GM21360 (cell line): ENCODE results near the gene CCDC3.

ENCODE experiments used
- ATAC-seq: cut with Tn5 transposase; IDR thresholded peaks from one replicate; pipeline ENCODE4 v1.9.1; 2021; ENCODE audit warnings: mild to moderate bottlenecking, moderate library complexity; ENCODE audit not compliant: unreplicated experiment

CCDC3 gene

DNA sequence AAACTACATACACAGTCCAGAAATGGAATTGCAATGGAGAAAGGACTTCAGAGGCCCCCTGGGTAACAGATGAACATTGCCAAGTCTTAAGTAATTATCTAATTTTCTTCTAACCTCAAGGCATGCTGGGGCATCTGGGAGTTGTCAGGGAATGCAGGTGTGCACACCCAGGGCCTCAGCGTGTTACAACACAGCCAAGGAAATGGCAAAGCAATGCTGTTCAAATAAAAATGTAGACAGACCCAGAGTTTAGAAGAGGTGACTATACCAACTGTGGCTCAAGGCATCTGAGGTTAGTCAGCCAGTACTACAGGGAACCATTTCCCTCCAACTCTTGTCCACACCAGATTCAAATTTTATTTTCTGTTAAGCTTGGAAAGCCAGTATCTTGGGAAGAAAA lies 73.6 kb downstream of the CCDC3 start:
- no peak for ATAC-seq

DNA sequence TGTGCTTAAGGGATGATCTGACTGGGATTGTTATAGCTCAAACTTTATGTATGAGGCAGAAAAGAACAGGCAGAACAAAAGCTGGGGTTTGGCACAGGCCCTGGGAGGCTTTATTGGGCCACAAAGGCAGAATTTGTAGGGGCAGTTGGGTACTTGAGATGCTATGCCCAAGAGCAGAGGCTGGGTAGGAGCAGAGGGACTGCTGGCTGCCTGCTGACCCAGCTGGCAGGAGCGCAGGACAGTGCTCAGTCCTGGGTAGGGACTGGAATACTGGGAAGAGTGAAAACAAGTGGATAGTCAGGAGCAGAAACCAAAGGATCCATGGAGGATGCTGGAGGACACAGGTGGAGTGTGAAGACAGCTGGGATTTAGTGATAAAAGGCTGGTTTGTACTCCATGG lies 75.7 kb downstream of the CCDC3 start:
- no peak for ATAC-seq

- no peak for ATAC-seq
Observed at GRCh38 chr10:12924911-12925310, 76.6 kb downstream of the CCDC3 start.

DNA sequence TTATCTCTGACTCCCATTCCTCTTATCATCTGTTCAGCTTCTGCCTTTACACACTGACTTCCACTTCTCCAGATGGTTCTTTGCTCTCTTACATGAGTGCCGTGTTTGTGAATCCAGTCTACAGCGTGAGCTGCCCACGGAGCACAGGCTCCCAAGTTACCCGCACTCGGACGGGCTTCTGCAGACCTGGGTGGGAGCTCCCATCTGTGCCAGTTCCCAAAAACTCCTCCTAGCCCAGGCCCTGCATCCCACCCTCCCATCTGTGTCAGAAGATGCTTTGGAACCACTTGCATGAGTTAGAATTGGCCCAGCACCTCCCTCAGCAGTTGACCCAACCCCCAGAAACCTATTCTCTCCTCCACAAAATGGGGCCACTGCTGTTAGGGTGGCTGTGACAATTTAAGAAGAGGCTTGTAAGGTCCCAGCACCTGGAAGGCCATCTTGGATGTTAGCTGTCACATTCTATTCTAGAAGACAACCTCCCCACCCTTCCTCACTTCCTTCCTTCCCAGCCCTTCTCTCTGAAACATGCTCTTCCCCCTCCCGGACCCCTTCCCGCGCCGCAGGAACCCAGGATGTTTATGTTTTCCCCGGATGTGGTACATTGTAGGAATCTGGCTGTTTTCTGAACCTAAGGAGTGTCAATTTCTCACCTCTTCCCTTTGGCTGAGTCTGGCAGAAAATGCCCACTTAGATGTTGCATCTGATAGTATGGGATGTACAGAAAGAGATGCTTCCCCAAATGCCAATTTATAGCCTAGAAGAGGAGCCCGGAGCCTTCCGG lies 79.2 kb downstream of the CCDC3 start:
- no peak for ATAC-seq

- ATAC-seq, result no peak
Observed at GRCh38 chr10:12921163-12921562, 80.3 kb downstream of the CCDC3 start.

DNA sequence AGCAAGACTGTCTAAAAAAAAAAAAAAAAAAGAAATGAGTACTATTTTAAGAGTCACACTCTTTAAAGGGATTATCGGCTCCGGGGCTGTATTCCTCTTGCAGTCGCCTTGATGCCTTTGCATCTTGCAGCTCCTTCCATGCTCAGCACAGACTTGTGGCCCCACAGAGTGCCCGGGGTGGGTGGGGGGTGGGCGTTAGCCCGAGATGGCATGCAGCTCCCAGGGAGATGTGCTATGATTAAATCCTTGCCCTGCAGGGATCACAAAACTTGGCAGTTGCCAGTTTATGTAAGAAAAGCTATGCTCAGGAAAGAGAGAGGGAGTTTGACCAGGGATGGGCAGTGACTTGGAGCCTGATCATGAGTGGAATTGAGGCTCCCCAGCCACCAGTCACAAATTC lies 81.9 kb downstream of the CCDC3 start:
- ATAC-seq, result no peak

GRCh38 chr10:12916587-12916986 lies 84.9 kb downstream of the CCDC3 start:
- ATAC-seq, result no peak

DNA sequence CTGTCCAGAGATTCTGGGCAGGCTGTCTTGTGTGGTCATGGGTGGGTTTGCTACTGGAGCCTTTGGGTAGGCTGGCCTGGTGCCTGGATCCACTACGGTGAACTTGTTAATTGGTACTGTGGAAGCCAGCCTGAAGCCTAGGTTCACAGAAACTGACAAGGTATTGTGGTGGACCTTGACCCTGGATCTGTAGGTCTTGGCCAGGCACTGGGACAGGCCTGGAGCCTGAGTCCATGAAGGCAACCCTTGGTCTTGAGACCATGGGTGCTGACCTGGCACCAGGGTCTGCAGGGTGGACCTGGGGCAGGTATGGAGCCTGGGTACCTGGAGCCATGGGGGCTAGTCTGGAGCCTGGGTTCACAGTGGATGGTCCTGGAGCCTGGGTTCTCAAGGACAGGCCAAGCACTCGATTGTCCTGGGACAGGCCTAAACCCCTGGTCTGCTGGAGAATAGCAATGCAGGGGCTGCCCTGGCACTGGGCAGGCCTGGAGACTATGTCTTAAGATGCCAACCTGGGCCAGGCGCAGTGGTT lies 85.8 kb downstream of the CCDC3 start:
- no peak for ATAC-seq

- no peak for ATAC-seq
Observed at GRCh38 chr10:12914111-12914510, 87.4 kb downstream of the CCDC3 start.

DNA sequence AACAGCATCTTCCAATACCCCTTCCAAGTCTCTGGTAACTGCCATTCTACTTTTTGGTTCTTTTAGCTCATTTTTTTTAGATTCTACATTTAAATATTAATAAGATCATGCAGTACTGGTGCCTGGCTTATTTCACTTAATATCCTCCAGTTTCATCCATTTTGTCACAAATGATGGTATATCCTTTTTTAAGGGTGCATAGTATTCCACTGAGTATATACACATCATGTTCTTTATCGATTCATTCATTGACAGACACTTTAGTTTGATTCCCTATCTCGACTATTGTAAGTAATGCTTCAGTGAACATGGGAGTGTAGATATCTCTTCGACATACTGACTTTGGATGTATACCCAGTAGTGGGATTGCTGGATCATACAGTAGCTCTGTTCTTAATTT lies 89.7 kb downstream of the CCDC3 start:
- no peak for ATAC-seq

DNA sequence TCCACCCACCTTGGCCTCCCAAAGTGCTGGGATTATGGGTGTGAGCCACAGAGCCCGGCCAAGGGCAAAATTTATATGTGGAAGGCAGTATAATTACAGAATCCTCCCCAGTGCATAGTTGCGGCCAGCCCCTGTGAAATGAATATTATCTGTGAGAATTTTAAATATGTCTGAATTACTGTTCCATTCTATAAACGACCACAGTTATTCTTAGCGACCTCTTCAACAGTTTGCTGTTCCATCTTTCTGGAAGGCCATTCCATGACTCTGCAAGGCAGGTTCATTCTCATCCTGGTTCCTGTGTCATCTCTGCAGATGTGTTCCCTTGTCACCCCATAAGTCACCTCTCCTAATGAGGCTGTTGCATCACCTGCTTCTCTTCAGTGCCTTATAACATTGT lies 90.7 kb downstream of the CCDC3 start:
- ATAC-seq, result no peak

GRCh38 chr10:12909836-12910185 lies 91.7 kb downstream of the CCDC3 start:
- no peak for ATAC-seq

DNA sequence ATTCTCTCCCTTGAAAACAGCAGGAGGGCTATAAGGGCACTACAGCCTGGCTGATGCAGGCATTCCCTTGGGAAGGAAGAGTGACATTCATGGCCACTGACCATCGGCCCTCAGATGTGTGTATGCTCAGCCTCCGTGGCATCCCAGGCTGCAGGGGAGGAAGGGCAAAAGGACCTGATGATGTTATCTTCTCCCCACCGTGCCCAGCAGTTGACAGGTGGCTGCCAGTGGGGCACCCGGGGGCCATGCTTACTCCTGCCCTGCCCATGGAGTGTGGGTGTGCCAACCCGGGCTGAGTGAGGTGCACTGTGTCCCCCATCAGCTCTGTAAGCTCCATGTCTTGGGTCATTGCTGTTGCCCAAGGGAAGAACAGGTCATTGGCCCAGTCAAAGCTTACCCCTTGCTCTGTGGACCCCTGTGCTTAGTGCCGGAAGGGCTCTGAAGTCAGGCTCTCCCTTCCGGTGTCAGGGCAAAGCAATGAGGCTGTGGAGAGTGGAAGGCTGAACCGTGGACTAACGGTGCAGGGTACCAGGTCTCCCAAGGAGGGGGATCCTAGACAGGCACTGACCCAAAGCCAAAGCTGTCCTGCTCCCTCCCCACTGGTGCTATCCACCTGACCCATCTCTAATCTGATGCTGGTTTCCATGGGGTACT lies 92.2 kb downstream of the CCDC3 start:
- no peak for ATAC-seq

DNA sequence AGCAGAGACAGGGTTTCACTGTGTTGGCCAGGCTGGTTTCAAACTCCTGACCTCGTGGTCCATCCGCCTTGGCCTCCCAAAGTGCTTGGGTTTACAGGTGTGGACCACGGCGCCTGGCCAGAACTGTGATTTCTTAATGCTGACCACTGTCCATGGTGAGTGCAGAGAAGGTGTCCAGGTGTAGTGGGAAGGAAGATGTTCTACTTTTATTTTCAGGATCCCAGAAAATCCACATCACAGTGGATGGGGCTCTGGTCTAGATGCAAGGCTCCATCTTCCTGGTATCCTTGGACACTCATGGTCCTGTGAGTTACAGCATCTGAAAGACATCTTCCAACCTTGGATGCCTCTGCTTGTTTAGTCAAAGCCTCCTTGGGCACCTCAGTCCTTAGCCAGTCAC lies 92.7 kb downstream of the CCDC3 start:
- no peak for ATAC-seq

GRCh38 chr10:12907656-12908055 lies 93.9 kb downstream of the CCDC3 start:
- ATAC-seq, result no peak

DNA sequence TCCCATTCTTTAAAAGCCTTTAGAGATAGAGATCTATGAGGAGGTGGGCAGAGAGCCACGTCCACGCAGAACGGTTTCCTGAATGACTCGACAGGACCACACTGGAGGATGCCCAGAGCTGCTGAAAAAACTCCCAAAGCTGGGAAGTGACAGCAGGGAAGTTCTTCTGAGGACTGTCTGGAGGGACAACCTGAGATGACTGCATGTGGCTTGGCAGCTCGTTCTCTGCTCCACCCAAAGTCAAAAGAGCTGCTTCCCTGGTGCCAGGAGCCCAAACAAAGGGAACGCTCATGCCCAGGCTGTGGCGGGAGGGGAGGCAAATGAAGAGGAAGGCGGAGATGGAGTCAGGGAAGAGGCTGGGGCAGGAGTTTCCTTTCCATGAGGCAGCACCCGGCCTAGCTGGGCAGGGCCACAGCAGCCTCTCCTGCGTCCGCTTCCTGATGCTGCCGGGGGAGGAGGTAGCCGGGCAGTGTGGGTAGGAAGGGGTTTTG lies 95.4 kb downstream of the CCDC3 start:
- ATAC-seq, result no peak

GRCh38 chr10:12905067-12905466 lies 96.4 kb downstream of the CCDC3 start:
- ATAC-seq, result no peak

GRCh38 chr10:12902851-12903358 lies 98.6 kb downstream of the CCDC3 start:
- no peak for ATAC-seq

GRCh38 chr10:12902135-12902572 lies 99.4 kb downstream of the CCDC3 start:
- no peak for ATAC-seq

DNA sequence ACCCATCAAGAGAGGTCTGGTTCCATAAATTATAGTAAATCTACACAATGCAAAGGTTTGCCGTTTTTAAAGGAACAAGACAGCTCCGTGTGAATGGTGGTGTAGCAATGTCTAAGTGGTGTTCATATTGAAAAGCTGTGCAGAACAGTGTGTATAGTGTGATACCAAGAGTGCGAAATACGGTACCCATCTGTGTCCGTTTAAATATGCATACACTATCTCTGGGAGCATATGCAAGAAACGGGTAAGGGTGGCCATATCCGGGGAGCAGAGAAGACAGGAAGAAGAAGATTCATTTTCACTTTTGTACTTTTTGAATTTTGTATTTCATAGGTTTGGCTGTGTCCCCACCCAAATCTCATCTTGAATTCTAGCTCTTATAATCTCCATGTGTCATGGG lies 102.0 kb downstream of the CCDC3 start:
- no peak for ATAC-seq

GRCh38 chr10:12898271-12898670 lies 103.2 kb downstream of the CCDC3 start:
- ATAC-seq, result no peak

- no peak for ATAC-seq
Observed at GRCh38 chr10:12897278-12897677, 104.2 kb downstream of the CCDC3 start.
